Measurements from ENCODE around the gene KLF6.

Gene KLF6

GRCh38 chr10:3747248-3747960 is 37.6 kb downstream of the KLF6 start:
- no peak for DNase-seq (ENCODE audit: extremely low spot score)
- ChIA-PET CTCF (interaction anchor here (1.4 kb wide), 1 partner anchor 14 kb away, joined by 3 read pairs; no protein-coding TSS in a partner anchor), POLR2A (no interaction called here)
- no peak for TF ChIP-seq CTCF (IDR thresholded peaks at IDR 0.05; ENCODE audit: control extremely low read depth, extremely low read depth, low read depth, missing control alignments)

DNA sequence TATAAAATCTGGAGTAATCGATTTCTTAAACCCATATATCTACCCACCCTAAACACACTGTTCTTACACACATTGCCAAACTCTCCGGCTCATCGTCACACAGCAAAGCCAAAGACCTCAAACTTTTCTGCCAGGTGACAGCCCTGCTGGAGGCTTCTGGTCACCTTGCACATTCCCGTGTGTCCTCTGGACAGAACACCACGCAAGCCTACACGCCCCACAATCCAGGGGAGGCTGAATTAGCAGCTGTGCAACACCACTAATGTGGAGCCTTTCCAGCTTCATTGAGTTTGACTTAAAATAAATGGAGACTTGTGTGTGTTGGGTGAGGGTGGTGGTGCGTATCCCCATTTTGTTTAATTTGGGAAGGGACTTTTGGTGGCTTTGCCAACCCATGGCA is 38.4 kb downstream of the KLF6 start:
- ChIA-PET POLR2A (no interaction called here), CTCF (interaction anchor here (1.4 kb wide), 1 partner anchor 15 kb away, joined by 3 read pairs; no protein-coding TSS in a partner anchor)
- no peak for DNase-seq (ENCODE audit: extremely low spot score)
- no peak for TF ChIP-seq CTCF (IDR thresholded peaks at IDR 0.05; ENCODE audit: control extremely low read depth, extremely low read depth, low read depth, missing control alignments)

- ChIA-PET CTCF (interaction anchor here (1.2 kb wide), 1 partner anchor 11 kb away, joined by 3 read pairs; no protein-coding TSS in a partner anchor), POLR2A (interaction anchor here (1.4 kb wide), 1 partner anchor 39 kb away, joined by 4 read pairs; the partner anchor contains the start of gene KLF6)
- TF ChIP-seq CTCF (IDR thresholded peaks at IDR 0.05; ENCODE audit: control extremely low read depth, extremely low read depth, low read depth, missing control alignments), result no peak
- DNase-seq (ENCODE audit: extremely low spot score), result no peak
These were observed 39.5 kb downstream of the KLF6 start for GRCh38 chr10:3745521-3745920.

GRCh38 chr10:3741688-3742461 is 43.1 kb downstream of the KLF6 start:
- no peak for DNase-seq (ENCODE audit: extremely low spot score)
- ChIA-PET POLR2A (no interaction called here), CTCF (no interaction called here)
- TF ChIP-seq CTCF (IDR thresholded peaks at IDR 0.05; ENCODE audit: control extremely low read depth, extremely low read depth, low read depth, missing control alignments), result no peak

DNA sequence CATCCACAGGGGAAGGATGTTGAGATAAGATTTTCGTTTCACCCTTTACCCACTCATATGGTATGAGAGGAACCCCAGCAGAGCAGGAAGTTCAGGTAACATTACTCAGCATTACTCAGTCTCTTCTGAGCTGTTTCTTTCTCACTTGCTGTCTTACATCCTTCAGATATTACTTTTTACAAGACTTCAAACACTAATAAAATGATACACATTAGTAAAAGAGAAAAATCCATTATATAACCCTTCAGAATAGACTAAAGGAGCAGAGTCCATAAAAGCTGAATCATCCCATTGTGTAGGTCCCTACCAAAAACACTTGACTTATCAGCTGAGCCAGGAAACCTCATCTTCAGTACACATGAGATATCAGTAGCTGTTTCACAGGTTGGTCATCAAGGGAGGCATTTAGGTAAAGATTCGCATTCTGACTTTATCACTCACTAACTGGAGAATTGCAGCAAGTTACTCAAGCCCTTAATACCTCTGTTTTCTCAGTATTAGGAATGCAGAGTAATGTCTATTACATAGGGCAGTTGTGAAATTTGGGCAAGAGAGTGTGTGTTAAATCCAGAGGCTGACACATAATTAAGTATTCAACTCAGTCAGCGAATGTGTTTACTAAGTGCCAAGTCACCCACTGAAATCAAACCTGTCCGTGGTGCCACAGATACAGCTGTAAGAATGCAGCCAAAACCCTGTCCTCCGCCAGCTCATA is 44.7 kb downstream of the KLF6 start:
- TF ChIP-seq CTCF (IDR thresholded peaks at IDR 0.05; ENCODE audit: control extremely low read depth, extremely low read depth, low read depth, missing control alignments), result no peak
- POLR2A ChIA-PET, result interaction anchor here (0.7 kb wide), 1 partner anchor 795 kb away, joined by 3 read pairs; no protein-coding TSS in a partner anchor
- DNase-seq (ENCODE audit: extremely low spot score), result no peak
- CTCF ChIA-PET, result interaction anchor here (1.3 kb wide), 1 partner anchor 10 kb away, joined by 3 read pairs; no protein-coding TSS in a partner anchor

DNA sequence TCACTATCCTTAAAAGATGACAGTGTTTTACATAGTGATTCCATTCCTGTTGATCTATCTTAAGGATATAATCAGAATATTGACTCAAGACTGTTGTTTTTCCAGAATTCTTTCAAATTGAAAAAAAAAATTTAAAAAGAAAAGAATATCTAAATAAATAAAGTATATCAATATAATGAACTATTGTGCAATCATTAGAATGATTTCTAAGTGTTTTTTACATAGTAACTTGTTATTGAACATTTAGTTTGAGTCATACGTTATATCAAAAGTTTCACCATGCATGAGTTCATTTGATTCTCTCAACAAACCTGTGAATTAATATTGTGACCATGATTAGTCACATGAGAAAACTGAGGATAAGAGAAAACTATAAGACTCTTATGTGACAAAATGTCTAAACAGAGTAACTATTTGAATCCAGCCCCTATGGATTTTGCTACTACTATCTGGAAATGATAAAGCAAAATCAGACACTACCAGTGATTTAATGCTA is 46.1 kb downstream of the KLF6 start:
- CTCF ChIA-PET, result no interaction called here
- TF ChIP-seq CTCF (IDR thresholded peaks at IDR 0.05; ENCODE audit: control extremely low read depth, extremely low read depth, low read depth, missing control alignments), result no peak

More for the DNA sequence above, 46.1 kb downstream of the KLF6 start:
- POLR2A ChIA-PET, result no interaction called here
- DNase-seq (ENCODE audit: extremely low spot score), result no peak

Data from GM10248 (cell line).